Endothelial cell of umbilical vein (primary cell): ENCODE results near the gene NAA16. TPM values are rescaled to one million over a fixed set of nuclear protein-coding genes. Genes with fewer than 3 reads are reported as not detected.
A peak's percentile ranks its signal among the peaks of the same experiment; 100 is the strongest.

Experiments used
- BruUV-seq: library from RNA; stranded (reverse); fragments of 400-500 nt; replicated peaks from 2 replicates; lab custom pipeline; 2021; lab: Mats Ljungman, UMichigan
- CTCF ChIA-PET: fragments of 300-600, 350-600 bp; sonication (Branson Sonifier 250); formaldehyde crosslinking; loops from one replicate; lab custom pipeline; 2021; ENCODE audit warnings: antibody characterized with exemption, inconsistent platforms; lab: Charles Lee
- POLR2A ChIA-PET: fragments of 300-600, 350-600 bp; sonication (Branson Sonifier 250); formaldehyde crosslinking; loops from one replicate; lab custom pipeline; 2021; ENCODE audit warnings: antibody characterized with exemption, inconsistent platforms; lab: Charles Lee
- DNase-seq: peaks from one replicate; pipeline ENCODE4 v3.0.0-alpha.2; 2011; ENCODE audit warnings: low read depth, low spot score
- FAIRE-seq: peaks from 2 replicates; lab custom pipeline; 2011; peaks lifted over from hg19 to GRCh38; lab: Jason Lieb, UNC
- H2AFZ ChIP-seq: 2 replicates; pipeline ENCODE4 v1.6.0; 2012; ENCODE audit warnings: low read depth, low read length, control low read depth, inconsistent platforms
- H3K27ac ChIP-seq: 2 replicates; pipeline ENCODE4 v1.5.1; 2011; ENCODE audit warnings: low read depth, mild to moderate bottlenecking, control low read depth, low read length, moderate library complexity; ENCODE audit not compliant: insufficient read depth
- H3K27me3 ChIP-seq, 2 experiments: 2 replicates each; pipeline versions ENCODE4 v1.6.0 to v1.6.1; 2011; ENCODE audit warnings: low read length in 2 of 2, mixed read lengths in 1 of 2; ENCODE audit not compliant: control insufficient read depth in 2 of 2, insufficient read depth in 2 of 2
- H3K36me3 ChIP-seq, 2 experiments: 2 replicates in 1 of 2; 3 replicates in 1 of 2; pipeline ENCODE4 v1.5.1; 2011; ENCODE audit warnings: low read length in 2 of 2, mild to moderate bottlenecking in 1 of 2, moderate library complexity in 1 of 2; ENCODE audit not compliant: control insufficient read depth in 2 of 2, insufficient read depth in 2 of 2; ENCODE audit errors: extremely low read depth in 1 of 2
- H3K4me1 ChIP-seq: 3 replicates; pipeline ENCODE4 v1.5.1; 2011; ENCODE audit warnings: mild to moderate bottlenecking, low read length; ENCODE audit not compliant: control insufficient read depth, insufficient read depth; ENCODE audit errors: extremely low read depth
- H3K4me2 ChIP-seq: 2 replicates; pipeline ENCODE4 v1.6.1; 2011; ENCODE audit warnings: low read length, control low read depth, mixed read lengths; ENCODE audit not compliant: insufficient read depth
- H3K4me3 ChIP-seq, 3 experiments: fragments of 200-600 bp in 1 of 3; sonication (generic), shearing (Covaris generic) in 1 of 3; replicated peaks in 1 of 3; 2 replicates each; pipeline ENCODE4 v1.5.1; 2011 to 2016; ENCODE audit warnings: control low read depth in 3 of 3, low read length in 3 of 3, mild to moderate bottlenecking in 2 of 3, inconsistent platforms in 1 of 3, low read depth in 1 of 3, moderate library complexity in 1 of 3; ENCODE audit not compliant: insufficient read depth in 1 of 3
- H3K79me2 ChIP-seq: 2 replicates; pipeline ENCODE4 v1.6.0; 2012; ENCODE audit warnings: low read length, inconsistent platforms; ENCODE audit not compliant: control insufficient read depth, insufficient read depth
- H3K9ac ChIP-seq: replicated peaks from 2 replicates; pipeline ENCODE3; 2011; ENCODE audit warnings: low read length, control low read depth; ENCODE audit not compliant: insufficient read depth; ENCODE audit errors: extremely low read depth
- H3K9me1 ChIP-seq: replicated peaks from 3 replicates; pipeline ENCODE4 v1.6.0; 2011; ENCODE audit warnings: mild to moderate bottlenecking, low read length; ENCODE audit not compliant: control insufficient read depth, insufficient read depth; ENCODE audit errors: extremely low read depth
- H3K9me3 ChIP-seq: replicated peaks from 2 replicates; pipeline ENCODE4 v1.5.1; 2012; ENCODE audit warnings: low read length, inconsistent platforms; ENCODE audit not compliant: control insufficient read depth, insufficient read depth
- H4K20me1 ChIP-seq: replicated peaks from 2 replicates; pipeline ENCODE3; 2011; ENCODE audit warnings: mild to moderate bottlenecking, low read length; ENCODE audit not compliant: control insufficient read depth, insufficient read depth; ENCODE audit errors: extremely low read depth
- CTCF ChIP-seq, 2 donors: IDR thresholded peaks; 1 replicate in 1 of 2; 2 replicates in 1 of 2; pipeline ENCODE4 v1.5.1; 2011; ENCODE audit warnings: low read length in 2 of 2, mild to moderate bottlenecking in 2 of 2, moderate library complexity in 2 of 2, control low read depth in 1 of 2, inconsistent platforms in 1 of 2, low read depth in 1 of 2; ENCODE audit not compliant: insufficient read depth in 1 of 2; ENCODE audit errors: extremely low read depth in 1 of 2
- EZH2 ChIP-seq: IDR thresholded peaks from 2 replicates; pipeline ENCODE4 v1.6.1; 2012; ENCODE audit warnings: borderline replicate concordance, low read depth, mild to moderate bottlenecking, moderate library complexity, low read length, inconsistent platforms; ENCODE audit not compliant: severe bottlenecking
- FOS ChIP-seq: IDR thresholded peaks from 2 replicates; pipeline ENCODE4 v1.6.1; 2011; ENCODE audit warnings: mild to moderate bottlenecking, low read length, moderate library complexity, borderline replicate concordance; ENCODE audit not compliant: insufficient read depth
- GATA2 ChIP-seq: IDR thresholded peaks from 2 replicates; pipeline ENCODE4 v1.7.0; 2011; ENCODE audit warnings: low read depth, mild to moderate bottlenecking, moderate library complexity, mixed read lengths, low read length; ENCODE audit not compliant: insufficient read length, insufficient read depth
- JUN ChIP-seq: IDR thresholded peaks from 2 replicates; pipeline ENCODE4 v1.6.1; 2011; ENCODE audit warnings: borderline replicate concordance, low read depth; ENCODE audit not compliant: insufficient read length, insufficient read depth
- MAX ChIP-seq: IDR thresholded peaks from 2 replicates; pipeline ENCODE4 v1.6.1; 2011; ENCODE audit not compliant: insufficient read depth, insufficient read length
- MYC ChIP-seq: IDR thresholded peaks from one replicate; pipeline ENCODE4 v1.6.1; 2011; ENCODE audit warnings: mild to moderate bottlenecking, low read depth, low read length
- POLR2A ChIP-seq: IDR thresholded peaks from 2 replicates; pipeline ENCODE4 v1.6.1; 2012; ENCODE audit warnings: low read depth, mild to moderate bottlenecking, control low read depth, low read length
- POLR2AphosphoS5 ChIP-seq: IDR thresholded peaks from 2 replicates; pipeline ENCODE4 v1.6.1; 2012; ENCODE audit warnings: low read depth, mild to moderate bottlenecking, control low read depth, low read length, moderate library complexity; ENCODE audit not compliant: insufficient read depth
- dilution Hi-C: fragments of 300-500 bp; cut with MboI; formaldehyde crosslinking; loops from one replicate; pipeline ENCODE4 v1.15.0; 2019; ENCODE audit warnings: low sequenced_read_pairs; ENCODE audit not compliant: extremely low pct_ligation_motif_present
- intact Hi-C: fragments of 100-400 bp; cut with micrococcal nuclease; formaldehyde crosslinking; loops from one replicate; pipeline ENCODE4 v1.10.0; 2022
- polyA plus RNA-seq, 4 experiments: library from polyadenylated mRNA; depleted of rRNA in 3 of 4; stranded (reverse) in 3 of 4; unstranded in 1 of 4; fragments of >200 nt; gene quantifications; 2 replicates each; pipeline versions ENCODE4 v1.2.1 to v1.2.3, GENCODE V29; 2011 to 2012; ENCODE audit warnings: missing spikeins in 1 of 4
- total RNA-seq: library from RNA; stranded (reverse); gene quantifications from 2 replicates; pipeline ENCODE4 v1.2.3, GENCODE V29; 2021

Gene NAA16
- total and polyA plus RNA-seq, 2 donors (not counting 3 experiments of a cell fraction or from before 2014, with no cell fraction given): 8.6 to 26.1 TPM

GRCh38 chr13:41313659-41314197, 2.7 kb downstream of the NAA16 start:
- no TSS peak for BruUV-seq
- dilution Hi-C loops: no loop called here

More at GRCh38 chr13:41313659-41314197, 2.7 kb downstream of the NAA16 start:
- FAIRE-seq (no peak), DNase-seq (no peak)
- peaks cover 28% of the 10 kb centered on the region for H3K4me1 ChIP-seq
- no peak overlapping the region for H3K4me3 ChIP-seq
- no peak overlapping the region for H3K9ac ChIP-seq
- peak overlapping the region; percentile 95 for H3K4me2 ChIP-seq
- H3K27me3 ChIP-seq: no peaks in the 10 kb centered on the region
- intact Hi-C loops: loop anchor here (5.0 kb wide), 2 partner anchors 34 to 251 kb away; partner anchors contain the start of gene WBP4
- no peaks in the 10 kb centered on the region for H3K9me1 ChIP-seq
- no peaks in the 10 kb centered on the region for H4K20me1 ChIP-seq
- H3K27ac ChIP-seq: no peak overlapping the region
- ChIA-PET POLR2A (no interaction called here), CTCF (interaction anchor here (0.7 to 1.9 kb wide), 3 partner anchors 19 to 91 kb away, joined by 3 to 4 read pairs (median 4); no protein-coding TSS in a partner anchor)
- no peaks in the 10 kb centered on the region for H3K36me3 ChIP-seq
- TF ChIP-seq JUN: no peak
- no peak for TF ChIP-seq EZH2
- TF ChIP-seq FOS: no peak
- no peak for TF ChIP-seq MYC
- TF ChIP-seq POLR2A: no peak
- no peak for TF ChIP-seq POLR2AphosphoS5
- TF ChIP-seq GATA2: no peak
- TF ChIP-seq CTCF (IDR thresholded peaks at IDR 0.05; ENCODE audit: extremely low read depth in 1 of 2, insufficient read depth in 1 of 2, low read depth in 1 of 2, low read length in 2 of 2): no peak
- TF ChIP-seq MAX: no peak
- peaks cover 74% of the 10 kb centered on the region for H3K79me2 ChIP-seq
- H3K9me3 ChIP-seq: no peaks in the 10 kb centered on the region
- H2AFZ ChIP-seq: no peak overlapping the region
